ENCODE data around the gene STEAP4. TPM values are rescaled to one million over a fixed set of nuclear protein-coding genes. Genes with fewer than 3 reads are reported as not detected.

The STEAP4 gene
- total and polyA plus RNA-seq, 2 experiments from 2014 or later = 0.06 TPM; not detected in 1

DNA sequence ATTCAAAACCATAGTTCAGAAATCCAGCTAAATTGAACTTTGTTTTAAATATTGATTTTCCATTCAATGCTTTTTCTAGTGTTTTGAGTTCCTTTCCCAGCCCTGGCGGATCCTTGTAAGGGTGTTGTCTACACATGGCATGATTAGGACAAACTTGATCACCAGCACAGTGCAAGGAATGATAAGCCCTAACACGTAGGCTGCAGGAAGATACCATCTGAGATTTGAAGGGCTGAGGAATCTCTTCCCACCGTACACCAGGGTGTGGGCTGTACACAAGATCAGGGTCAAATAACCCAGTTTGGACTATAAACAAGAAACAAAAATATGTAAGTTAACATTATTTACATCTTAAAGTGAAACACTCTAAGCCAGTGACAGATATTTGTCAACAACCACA lies 27.4 kb downstream of the STEAP4 start (continued):
- TF ChIP-seq EZH2 (IDR thresholded peaks at IDR 0.05; ENCODE audit: low read depth, unreplicated experiment) (no peak), NANOG (IDR thresholded peaks at IDR 0.05; ENCODE audit: borderline replicate concordance) (no peak), POLR2AphosphoS5 (IDR thresholded peaks at IDR 0.05; ENCODE audit: low read depth) (no peak), EZH2phosphoT487 (IDR thresholded peaks at IDR 0.05; ENCODE audit: unreplicated experiment) (no peak), JUNB (IDR thresholded peaks at IDR 0.05; ENCODE audit: unreplicated experiment) (no peak), STAT1 (IDR thresholded peaks at IDR 0.05; ENCODE audit: unreplicated experiment) (no peak), CREB1 (CRISPR knock-in tag; IDR thresholded peaks at IDR 0.05; ENCODE audit: low read depth) (no peak), ZNF331 (CRISPR knock-in tag; IDR thresholded peaks at IDR 0.05; ENCODE audit: low read depth) (no peak)
- TF ChIP-seq, protein P1, sequence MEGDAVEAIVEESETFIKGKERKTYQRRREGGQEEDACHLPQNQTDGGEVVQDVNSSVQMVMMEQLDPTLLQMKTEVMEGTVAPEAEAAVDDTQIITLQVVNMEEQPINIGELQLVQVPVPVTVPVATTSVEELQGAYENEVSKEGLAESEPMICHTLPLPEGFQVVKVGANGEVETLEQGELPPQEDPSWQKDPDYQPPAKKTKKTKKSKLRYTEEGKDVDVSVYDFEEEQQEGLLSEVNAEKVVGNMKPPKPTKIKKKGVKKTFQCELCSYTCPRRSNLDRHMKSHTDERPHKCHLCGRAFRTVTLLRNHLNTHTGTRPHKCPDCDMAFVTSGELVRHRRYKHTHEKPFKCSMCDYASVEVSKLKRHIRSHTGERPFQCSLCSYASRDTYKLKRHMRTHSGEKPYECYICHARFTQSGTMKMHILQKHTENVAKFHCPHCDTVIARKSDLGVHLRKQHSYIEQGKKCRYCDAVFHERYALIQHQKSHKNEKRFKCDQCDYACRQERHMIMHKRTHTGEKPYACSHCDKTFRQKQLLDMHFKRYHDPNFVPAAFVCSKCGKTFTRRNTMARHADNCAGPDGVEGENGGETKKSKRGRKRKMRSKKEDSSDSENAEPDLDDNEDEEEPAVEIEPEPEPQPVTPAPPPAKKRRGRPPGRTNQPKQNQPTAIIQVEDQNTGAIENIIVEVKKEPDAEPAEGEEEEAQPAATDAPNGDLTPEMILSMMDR (conservative IDR thresholded peaks at IDR 0.05; ENCODE audit: low read depth in 2 of 2) = no peak
- TF ChIP-seq, protein P2, sequence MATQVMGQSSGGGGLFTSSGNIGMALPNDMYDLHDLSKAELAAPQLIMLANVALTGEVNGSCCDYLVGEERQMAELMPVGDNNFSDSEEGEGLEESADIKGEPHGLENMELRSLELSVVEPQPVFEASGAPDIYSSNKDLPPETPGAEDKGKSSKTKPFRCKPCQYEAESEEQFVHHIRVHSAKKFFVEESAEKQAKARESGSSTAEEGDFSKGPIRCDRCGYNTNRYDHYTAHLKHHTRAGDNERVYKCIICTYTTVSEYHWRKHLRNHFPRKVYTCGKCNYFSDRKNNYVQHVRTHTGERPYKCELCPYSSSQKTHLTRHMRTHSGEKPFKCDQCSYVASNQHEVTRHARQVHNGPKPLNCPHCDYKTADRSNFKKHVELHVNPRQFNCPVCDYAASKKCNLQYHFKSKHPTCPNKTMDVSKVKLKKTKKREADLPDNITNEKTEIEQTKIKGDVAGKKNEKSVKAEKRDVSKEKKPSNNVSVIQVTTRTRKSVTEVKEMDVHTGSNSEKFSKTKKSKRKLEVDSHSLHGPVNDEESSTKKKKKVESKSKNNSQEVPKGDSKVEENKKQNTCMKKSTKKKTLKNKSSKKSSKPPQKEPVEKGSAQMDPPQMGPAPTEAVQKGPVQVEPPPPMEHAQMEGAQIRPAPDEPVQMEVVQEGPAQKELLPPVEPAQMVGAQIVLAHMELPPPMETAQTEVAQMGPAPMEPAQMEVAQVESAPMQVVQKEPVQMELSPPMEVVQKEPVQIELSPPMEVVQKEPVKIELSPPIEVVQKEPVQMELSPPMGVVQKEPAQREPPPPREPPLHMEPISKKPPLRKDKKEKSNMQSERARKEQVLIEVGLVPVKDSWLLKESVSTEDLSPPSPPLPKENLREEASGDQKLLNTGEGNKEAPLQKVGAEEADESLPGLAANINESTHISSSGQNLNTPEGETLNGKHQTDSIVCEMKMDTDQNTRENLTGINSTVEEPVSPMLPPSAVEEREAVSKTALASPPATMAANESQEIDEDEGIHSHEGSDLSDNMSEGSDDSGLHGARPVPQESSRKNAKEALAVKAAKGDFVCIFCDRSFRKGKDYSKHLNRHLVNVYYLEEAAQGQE (IDR thresholded peaks at IDR 0.05; ENCODE audit: unreplicated experiment) = no peak
- TF ChIP-seq, protein P3, sequence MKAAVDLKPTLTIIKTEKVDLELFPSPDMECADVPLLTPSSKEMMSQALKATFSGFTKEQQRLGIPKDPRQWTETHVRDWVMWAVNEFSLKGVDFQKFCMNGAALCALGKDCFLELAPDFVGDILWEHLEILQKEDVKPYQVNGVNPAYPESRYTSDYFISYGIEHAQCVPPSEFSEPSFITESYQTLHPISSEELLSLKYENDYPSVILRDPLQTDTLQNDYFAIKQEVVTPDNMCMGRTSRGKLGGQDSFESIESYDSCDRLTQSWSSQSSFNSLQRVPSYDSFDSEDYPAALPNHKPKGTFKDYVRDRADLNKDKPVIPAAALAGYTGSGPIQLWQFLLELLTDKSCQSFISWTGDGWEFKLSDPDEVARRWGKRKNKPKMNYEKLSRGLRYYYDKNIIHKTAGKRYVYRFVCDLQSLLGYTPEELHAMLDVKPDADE (IDR thresholded peaks at IDR 0.05) = no peak

DNA sequence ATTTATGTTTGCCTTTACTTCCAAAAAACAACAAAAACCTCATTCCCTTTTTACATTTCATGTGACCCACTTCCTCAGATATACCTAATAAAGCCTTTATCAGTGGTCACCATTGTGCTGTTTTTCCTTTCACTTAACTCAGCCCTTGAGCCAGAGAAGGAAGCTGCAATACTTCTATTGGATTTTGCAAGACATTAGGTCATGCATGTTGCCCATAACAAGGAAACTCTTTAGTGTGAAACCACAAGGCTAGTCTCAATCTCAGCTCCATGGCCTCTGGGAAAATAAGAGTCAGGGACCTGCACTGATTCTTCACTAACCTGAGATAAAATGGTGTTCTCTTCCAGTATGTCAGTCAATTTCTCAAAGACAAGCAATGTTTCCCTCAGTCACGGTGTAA lies 27.8 kb downstream of the STEAP4 start:
- Mint-ChIP-seq H3K27me3 (ENCODE audit: insufficient read depth, low read depth, poor library complexity) (no peaks in the 10 kb centered on the region), H3K4me1 (peaks cover 18% of the 10 kb centered on the region; the same call in 2 of the 3 replicates), H3K4me3 (no peak overlapping the region), H3K36me3 (ENCODE audit: low read depth) (no peaks in the 10 kb centered on the region), H3K9me3 (no peaks in the 10 kb centered on the region), H3K27ac (no peak overlapping the region)
- no peaks in the 10 kb centered on the region for H3K36me3 ChIP-seq (ENCODE audit: insufficient read depth)
- H3K27ac ChIP-seq (ENCODE audit: low read depth) = no peak overlapping the region
- H3K4me3 ChIP-seq = no peak overlapping the region
- no peaks in the 10 kb centered on the region for H3K27me3 ChIP-seq (ENCODE audit: insufficient read depth)
- no peaks in the 10 kb centered on the region for H3F3A ChIP-seq (replicated peaks; ENCODE audit: low read depth)
- peaks cover 12% of the 10 kb centered on the region for H3K4me1 ChIP-seq (ENCODE audit: insufficient read depth)
- no peaks in the 10 kb centered on the region for H3K9me2 ChIP-seq (ENCODE audit: insufficient read depth)
- H3K4me2 ChIP-seq = no peak overlapping the region
- DNase-seq (ENCODE audit: low spot score) (no peak), ATAC-seq (no peak)
- H4K20me1 ChIP-seq (replicated peaks; ENCODE audit: insufficient read depth) = no peaks in the 10 kb centered on the region
- H2AFZ ChIP-seq = no peak overlapping the region
- H3K79me2 ChIP-seq (replicated peaks; ENCODE audit: insufficient read depth) = no peaks in the 10 kb centered on the region
- TF ChIP-seq STAT1 (IDR thresholded peaks at IDR 0.05; ENCODE audit: unreplicated experiment) = no peak
- TF ChIP-seq, protein P1 (conservative IDR thresholded peaks at IDR 0.05; ENCODE audit: low read depth in 2 of 2) = no peak

All from GM23338 (cell line).